Loucy (cell line): ENCODE data around the gene SLC22A23.

Experiments
- EZH2phosphoT487 ChIP-seq: fragments of 200-600 bp; IDR thresholded peaks from 2 replicates; pipeline ENCODE4 v1.6.1; 2018; ENCODE audit warnings: antibody characterized with exemption, mild to moderate bottlenecking, moderate library complexity, borderline replicate concordance
- TF ChIP-seq, protein P1 (sequence below): fragments of 200-600 bp; sonication (generic); conservative IDR thresholded peaks from 2 replicates; pipeline ENCODE4 v1.5.1; 2014; ENCODE audit warnings: mild to moderate bottlenecking, antibody characterized with exemption, low read length

DNA sequence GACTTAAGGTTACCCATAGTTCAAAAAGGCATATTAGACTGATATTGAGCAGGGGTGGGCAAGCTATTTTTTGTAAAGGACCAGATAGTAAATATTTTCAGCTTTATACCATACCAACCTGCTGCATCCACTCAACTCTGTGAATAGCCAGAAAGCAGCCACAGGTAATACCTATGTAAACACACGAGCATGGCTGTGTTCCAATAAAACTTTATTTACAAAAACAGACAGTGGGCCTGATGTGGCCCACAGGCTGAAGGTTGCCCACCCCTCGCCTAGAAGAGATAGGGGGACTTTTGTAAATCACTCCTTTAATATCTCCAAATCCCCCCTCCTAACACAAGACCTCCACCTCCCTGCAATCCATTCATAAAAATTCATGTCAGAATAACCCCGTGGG lies 133.7 kb downstream of the SLC22A23 start:
- TF ChIP-seq, protein P1, sequence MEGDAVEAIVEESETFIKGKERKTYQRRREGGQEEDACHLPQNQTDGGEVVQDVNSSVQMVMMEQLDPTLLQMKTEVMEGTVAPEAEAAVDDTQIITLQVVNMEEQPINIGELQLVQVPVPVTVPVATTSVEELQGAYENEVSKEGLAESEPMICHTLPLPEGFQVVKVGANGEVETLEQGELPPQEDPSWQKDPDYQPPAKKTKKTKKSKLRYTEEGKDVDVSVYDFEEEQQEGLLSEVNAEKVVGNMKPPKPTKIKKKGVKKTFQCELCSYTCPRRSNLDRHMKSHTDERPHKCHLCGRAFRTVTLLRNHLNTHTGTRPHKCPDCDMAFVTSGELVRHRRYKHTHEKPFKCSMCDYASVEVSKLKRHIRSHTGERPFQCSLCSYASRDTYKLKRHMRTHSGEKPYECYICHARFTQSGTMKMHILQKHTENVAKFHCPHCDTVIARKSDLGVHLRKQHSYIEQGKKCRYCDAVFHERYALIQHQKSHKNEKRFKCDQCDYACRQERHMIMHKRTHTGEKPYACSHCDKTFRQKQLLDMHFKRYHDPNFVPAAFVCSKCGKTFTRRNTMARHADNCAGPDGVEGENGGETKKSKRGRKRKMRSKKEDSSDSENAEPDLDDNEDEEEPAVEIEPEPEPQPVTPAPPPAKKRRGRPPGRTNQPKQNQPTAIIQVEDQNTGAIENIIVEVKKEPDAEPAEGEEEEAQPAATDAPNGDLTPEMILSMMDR, result no peak
- TF ChIP-seq EZH2phosphoT487, result no peak
